NCI-H2227 treated with DMSO at 0.1 percent for 48 hours (cell line): Measurements from ENCODE around the gene MIDN.

Source experiments
- DNase-seq: peaks from one replicate; lab custom pipeline; 2025; lab: John Stamatoyannopoulos, UW

Gene MIDN

GRCh38 chr19:1283207-1283916, 35.0 kb downstream of the MIDN start:
- DNase-seq, result no peak

GRCh38 chr19:1283917-1284292, 35.5 kb downstream of the MIDN start:
- no peak for DNase-seq

- no peak for DNase-seq
Observed at GRCh38 chr19:1284293-1284978, 36.1 kb downstream of the MIDN start.

- no peak for DNase-seq
Observed at GRCh38 chr19:1284979-1285736, 36.8 kb downstream of the MIDN start.

- DNase-seq, result no peak
Observed at GRCh38 chr19:1285737-1286360, 37.5 kb downstream of the MIDN start, which contains the start of gene EFNA2. TSS of gene EFNA2 (plus strand) at chr19:1285873. CDS start at chr19:1286169, 296 bp downstream.

- no peak for DNase-seq
Observed at GRCh38 chr19:1286487-1287353, 38.3 kb downstream of the MIDN start.

GRCh38 chr19:1287354-1288225, 39.2 kb downstream of the MIDN start:
- DNase-seq, result no peak

GRCh38 chr19:1288226-1288612, 39.8 kb downstream of the MIDN start:
- DNase-seq, result no peak

GRCh38 chr19:1288833-1289685, 40.7 kb downstream of the MIDN start:
- DNase-seq, result no peak

- no peak for DNase-seq
Observed at GRCh38 chr19:1289686-1290025, 41.3 kb downstream of the MIDN start.

GRCh38 chr19:1290196-1290702, 41.9 kb downstream of the MIDN start:
- DNase-seq, result no peak

- DNase-seq, result no peak
Observed at GRCh38 chr19:1290703-1291651, 42.6 kb downstream of the MIDN start.

GRCh38 chr19:1291761-1292418, 43.5 kb downstream of the MIDN start:
- DNase-seq, result no peak

GRCh38 chr19:1292419-1293151, 44.2 kb downstream of the MIDN start:
- no peak for DNase-seq

- DNase-seq, result no peak
Observed at GRCh38 chr19:1293782-1294604, 45.6 kb downstream of the MIDN start.

GRCh38 chr19:1294688-1295087, 46.3 kb downstream of the MIDN start:
- DNase-seq, result no peak
